Keratinocyte (primary cell): ENCODE results near the gene PTPRN2. TPM values are rescaled to one million over a fixed set of nuclear protein-coding genes. Genes with fewer than 3 reads are reported as not detected.

ENCODE experiments used
- DNase-seq: peaks from one replicate; pipeline ENCODE4 v3.0.0-alpha.2; 2011; ENCODE audit warnings: low read depth, missing footprints, low spot score
- FAIRE-seq: peaks from 2 replicates; lab custom pipeline; 2011; peaks lifted over from hg19 to GRCh38; lab: Jason Lieb, UNC
- H2AFZ ChIP-seq: 2 replicates; pipeline ENCODE4 v1.6.0; 2012; ENCODE audit warnings: low read length, control low read depth, inconsistent platforms; ENCODE audit not compliant: control insufficient read depth
- H3K27ac ChIP-seq: 2 replicates; pipeline ENCODE4 v1.5.1; 2011; ENCODE audit warnings: low read length; ENCODE audit not compliant: control insufficient read depth, insufficient read depth
- H3K27me3 ChIP-seq: 3 replicates; pipeline ENCODE4 v1.6.0; 2011; ENCODE audit warnings: low read length; ENCODE audit not compliant: control insufficient read depth, insufficient read depth; ENCODE audit errors: extremely low read depth
- H3K36me3 ChIP-seq, 2 experiments: 2 replicates in 1 of 2; 3 replicates in 1 of 2; pipeline ENCODE4 v1.5.1; 2011; ENCODE audit warnings: low read length in 2 of 2, mild to moderate bottlenecking in 1 of 2; ENCODE audit not compliant: control insufficient read depth in 2 of 2, insufficient read depth in 2 of 2; ENCODE audit errors: extremely low read depth in 1 of 2
- H3K4me1 ChIP-seq: 3 replicates; pipeline ENCODE4 v1.5.1; 2011; ENCODE audit warnings: low read length; ENCODE audit not compliant: control insufficient read depth, insufficient read depth; ENCODE audit errors: extremely low read depth
- H3K4me2 ChIP-seq: 3 replicates; pipeline ENCODE4 v1.6.0; 2011; ENCODE audit warnings: low read depth, low read length; ENCODE audit not compliant: control insufficient read depth, insufficient read depth; ENCODE audit errors: extremely low read depth
- H3K4me3 ChIP-seq, 3 experiments: fragments of 200-600 bp in 1 of 3; sonication (generic) in 1 of 3; 2 replicates in 2 of 3; 3 replicates in 1 of 3; pipeline ENCODE4 v1.5.1; 2011 to 2016; ENCODE audit warnings: low read length in 3 of 3, mild to moderate bottlenecking in 3 of 3, control low read depth in 2 of 3, inconsistent platforms in 1 of 3, low read depth in 1 of 3, mixed read lengths in 1 of 3, mixed run types in 1 of 3, moderate library complexity in 1 of 3; ENCODE audit not compliant: control insufficient read depth in 2 of 3, insufficient read depth in 2 of 3; ENCODE audit errors: extremely low read depth in 1 of 3
- H3K79me2 ChIP-seq: 2 replicates; pipeline ENCODE4 v1.6.0; 2012; ENCODE audit warnings: low read length; ENCODE audit not compliant: control insufficient read depth, insufficient read depth
- H3K9ac ChIP-seq: 3 replicates; pipeline ENCODE4 v1.6.0; 2011; ENCODE audit warnings: low read length; ENCODE audit not compliant: control insufficient read depth, insufficient read depth; ENCODE audit errors: extremely low read depth
- H3K9me1 ChIP-seq: 3 replicates; pipeline ENCODE4 v1.6.0; 2011; ENCODE audit warnings: low read length; ENCODE audit not compliant: control insufficient read depth, insufficient read depth; ENCODE audit errors: extremely low read depth
- H3K9me3 ChIP-seq: 2 replicates; pipeline ENCODE4 v1.5.1; 2012; ENCODE audit warnings: low read depth, low read length; ENCODE audit not compliant: control insufficient read depth
- H4K20me1 ChIP-seq: 3 replicates; pipeline ENCODE4 v1.6.0; 2011; ENCODE audit warnings: low read length; ENCODE audit not compliant: control insufficient read depth, insufficient read depth; ENCODE audit errors: extremely low read depth
- EZH2 ChIP-seq: IDR thresholded peaks from one replicate; pipeline ENCODE4 v1.6.1; 2012; ENCODE audit warnings: inconsistent platforms, mild to moderate bottlenecking, low read length, moderate library complexity
- dilution Hi-C: fragments of 300-500 bp; cut with MboI; formaldehyde crosslinking; loops from one replicate; pipeline ENCODE4 v1.7.0; 2020; ENCODE audit warnings: low sequenced_read_pairs; ENCODE audit not compliant: extremely low pct_ligation_motif_present
- polyA plus RNA-seq, 5 experiments: library from polyadenylated mRNA; depleted of rRNA in 3 of 5; stranded (reverse) in 3 of 5; stranded (forward) in 1 of 5; unstranded in 1 of 5; fragments of >200 nt; gene quantifications; 1 replicate in 1 of 5; 2 replicates in 3 of 5; 3 replicates in 1 of 5; pipeline versions ENCODE4 v1.2.1 to v1.2.3, GENCODE V29; 2011 to 2012; ENCODE audit warnings: missing spikeins in 2 of 5, low read depth in 1 of 5, low replicate concordance in 1 of 5
- TF ChIP-seq, protein P1 (sequence below), 3 experiments: IDR thresholded peaks in 1 of 3; conservative IDR thresholded peaks in 1 of 3; optimal IDR thresholded peaks in 1 of 3; 2 replicates in 2 of 3; 3 replicates in 1 of 3; pipeline versions ENCODE3 to v1.5.1; 2011; ENCODE audit warnings: low read length in 3 of 3, mild to moderate bottlenecking in 3 of 3, moderate library complexity in 2 of 3, control low read depth in 1 of 3, inconsistent platforms in 1 of 3; ENCODE audit not compliant: insufficient read depth in 2 of 3; ENCODE audit errors: extremely low read depth in 1 of 3

The PTPRN2 gene
- polyA plus RNA-seq, 1 donor (not counting 4 experiments of a cell fraction or from before 2014, with no cell fraction given): not detected

DNA sequence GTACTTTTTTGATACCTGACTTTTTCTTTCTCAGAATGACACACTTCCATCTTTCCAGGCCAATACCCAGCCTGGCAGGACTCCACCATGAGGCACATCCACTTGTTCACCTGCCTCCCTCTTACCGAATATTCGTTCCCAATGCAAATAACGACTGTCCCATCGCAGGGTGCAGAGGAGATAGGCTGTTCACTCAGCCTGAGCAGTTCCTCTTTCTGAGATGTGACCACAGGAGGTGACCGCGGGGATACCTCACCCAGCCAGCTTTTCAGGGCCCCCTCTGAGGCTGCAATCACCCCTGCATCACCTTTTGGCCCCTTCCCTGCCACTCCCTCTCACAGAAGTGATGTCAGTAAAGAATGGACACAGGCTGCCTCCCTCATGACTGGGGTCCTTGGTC, 28.3 kb downstream of the PTPRN2 start:
- TF ChIP-seq EZH2: no peak
- TF ChIP-seq, protein P1, sequence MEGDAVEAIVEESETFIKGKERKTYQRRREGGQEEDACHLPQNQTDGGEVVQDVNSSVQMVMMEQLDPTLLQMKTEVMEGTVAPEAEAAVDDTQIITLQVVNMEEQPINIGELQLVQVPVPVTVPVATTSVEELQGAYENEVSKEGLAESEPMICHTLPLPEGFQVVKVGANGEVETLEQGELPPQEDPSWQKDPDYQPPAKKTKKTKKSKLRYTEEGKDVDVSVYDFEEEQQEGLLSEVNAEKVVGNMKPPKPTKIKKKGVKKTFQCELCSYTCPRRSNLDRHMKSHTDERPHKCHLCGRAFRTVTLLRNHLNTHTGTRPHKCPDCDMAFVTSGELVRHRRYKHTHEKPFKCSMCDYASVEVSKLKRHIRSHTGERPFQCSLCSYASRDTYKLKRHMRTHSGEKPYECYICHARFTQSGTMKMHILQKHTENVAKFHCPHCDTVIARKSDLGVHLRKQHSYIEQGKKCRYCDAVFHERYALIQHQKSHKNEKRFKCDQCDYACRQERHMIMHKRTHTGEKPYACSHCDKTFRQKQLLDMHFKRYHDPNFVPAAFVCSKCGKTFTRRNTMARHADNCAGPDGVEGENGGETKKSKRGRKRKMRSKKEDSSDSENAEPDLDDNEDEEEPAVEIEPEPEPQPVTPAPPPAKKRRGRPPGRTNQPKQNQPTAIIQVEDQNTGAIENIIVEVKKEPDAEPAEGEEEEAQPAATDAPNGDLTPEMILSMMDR (optimal IDR thresholded peaks at IDR 0.05 in 1 of 3, IDR thresholded peaks at IDR 0.05 in 1 of 3, conservative IDR thresholded peaks at IDR 0.05 in 1 of 3; ENCODE audit: extremely low read depth in 1 of 3, insufficient read depth in 2 of 3, low read length in 3 of 3): no peak
- FAIRE-seq (no peak), DNase-seq (no peak)
- H4K20me1 ChIP-seq: no peaks in the 10 kb centered on the region
- H2AFZ ChIP-seq: no peak overlapping the region
- dilution Hi-C loops: no loop called here
- H3K9ac ChIP-seq: no peak overlapping the region
- H3K79me2 ChIP-seq: no peaks in the 10 kb centered on the region
- H3K4me2 ChIP-seq: no peak overlapping the region
- H3K9me1 ChIP-seq: no peaks in the 10 kb centered on the region
- H3K4me1 ChIP-seq: no peaks in the 10 kb centered on the region
- H3K27ac ChIP-seq: no peak overlapping the region
- H3K9me3 ChIP-seq: no peaks in the 10 kb centered on the region
- H3K27me3 ChIP-seq: no peaks in the 10 kb centered on the region
- no peak overlapping the region for H3K4me3 ChIP-seq
- no peaks in the 10 kb centered on the region for H3K36me3 ChIP-seq

DNA sequence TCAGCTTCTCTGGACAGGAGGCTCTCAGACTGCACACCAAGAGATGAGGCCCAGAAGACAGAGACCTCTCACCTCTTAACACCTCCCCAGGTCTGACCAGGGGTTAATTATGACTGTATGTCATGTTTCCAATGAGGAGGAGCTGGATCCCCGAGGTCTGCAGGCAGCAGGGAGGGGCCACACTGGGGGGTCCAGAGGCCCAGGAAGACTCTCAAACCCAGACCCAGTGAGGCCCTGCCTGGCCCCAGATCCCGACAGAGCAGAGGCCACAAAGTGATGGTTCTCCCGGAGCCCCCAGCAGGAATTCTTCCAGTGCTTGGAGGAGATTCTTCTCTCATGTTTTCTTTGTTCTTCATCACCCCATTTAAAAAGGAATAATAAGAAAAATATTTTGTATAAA, 28.8 kb downstream of the PTPRN2 start:
- TF ChIP-seq, protein P1 (optimal IDR thresholded peaks at IDR 0.05 in 1 of 3, IDR thresholded peaks at IDR 0.05 in 1 of 3, conservative IDR thresholded peaks at IDR 0.05 in 1 of 3; ENCODE audit: extremely low read depth in 1 of 3, insufficient read depth in 2 of 3, low read length in 3 of 3): no peak
- TF ChIP-seq EZH2: no peak
- DNase-seq (no peak), FAIRE-seq (no peak)
- Histone ChIP-seq H3K27me3 (no peaks in the 10 kb centered on the region), H3K4me2 (no peak overlapping the region), H3K27ac (no peak overlapping the region), H4K20me1 (no peaks in the 10 kb centered on the region), H3K36me3 (no peaks in the 10 kb centered on the region), H3K9ac (no peak overlapping the region), H3K4me1 (no peaks in the 10 kb centered on the region), H3K9me3 (no peaks in the 10 kb centered on the region), H3K9me1 (no peaks in the 10 kb centered on the region), H3K79me2 (no peaks in the 10 kb centered on the region), H3K4me3 (no peak overlapping the region), H2AFZ (no peak overlapping the region)
- dilution Hi-C loops: no loop called here
